ENCODE data around the gene GATB.

Gene GATB

GRCh38 chr4:151718984-151719955, 41.5 kb downstream of the GATB start:
- Histone ChIP-seq H3K36me3 (ENCODE audit: insufficient read depth, low read length) (peaks cover 5% of the 10 kb centered on the region), H2AFZ (ENCODE audit: low read depth, low read length) (no peak overlapping the region), H3K4me3 (ENCODE audit: low read length) (no peak overlapping the region), H3K27me3 (ENCODE audit: insufficient read depth, low read length) (no peaks in the 10 kb centered on the region), H3K4me1 (ENCODE audit: insufficient read depth, low read length) (peaks cover 13% of the 10 kb centered on the region), H3K9me3 (ENCODE audit: low read length) (no peaks in the 10 kb centered on the region)

DNA sequence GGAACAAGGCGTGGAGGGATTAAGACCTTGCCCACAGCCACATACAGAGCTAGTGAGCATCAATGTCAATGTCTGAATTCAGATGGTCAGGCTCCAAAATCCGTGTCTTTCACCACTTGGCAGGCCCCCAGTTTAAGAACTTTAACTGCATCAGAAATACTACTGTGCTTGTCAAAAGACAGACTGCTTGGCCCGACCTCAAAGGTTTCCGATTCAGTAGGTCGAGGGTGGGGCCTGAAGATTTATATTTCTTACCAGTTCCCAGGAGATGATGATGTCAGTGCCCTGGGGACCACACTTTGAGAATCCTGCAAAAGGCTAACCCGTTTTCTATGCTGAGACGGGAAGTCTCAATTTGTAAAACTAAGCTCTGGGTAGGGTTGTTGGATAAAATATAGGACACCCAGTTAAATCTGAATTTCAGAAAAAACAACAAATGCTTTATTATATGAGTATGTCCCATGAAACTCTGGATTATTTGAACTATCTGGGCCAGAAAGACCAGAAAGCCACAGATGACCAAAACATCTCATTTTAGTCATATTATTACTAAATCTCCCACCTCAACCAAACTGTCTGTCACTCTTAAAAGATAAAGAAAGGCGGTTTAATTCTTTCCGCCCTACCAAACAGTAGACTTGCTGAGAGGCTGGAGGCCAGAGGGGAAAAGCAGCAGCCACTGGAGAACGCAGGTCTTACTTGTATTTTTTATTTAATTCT, 42.7 kb downstream of the GATB start:
- Histone ChIP-seq H2AFZ (ENCODE audit: low read depth, low read length) (no peak overlapping the region), H3K9me3 (ENCODE audit: low read length) (no peaks in the 10 kb centered on the region), H3K4me3 (ENCODE audit: low read length) (no peak overlapping the region), H3K36me3 (ENCODE audit: insufficient read depth, low read length) (peaks cover 5% of the 10 kb centered on the region), H3K4me1 (ENCODE audit: insufficient read depth, low read length) (peaks cover 13% of the 10 kb centered on the region), H3K27me3 (ENCODE audit: insufficient read depth, low read length) (no peaks in the 10 kb centered on the region)

GRCh38 chr4:151717314-151717713, 43.5 kb downstream of the GATB start:
- Histone ChIP-seq H2AFZ (ENCODE audit: low read depth, low read length) (no peak overlapping the region), H3K4me1 (ENCODE audit: insufficient read depth, low read length) (peaks cover 13% of the 10 kb centered on the region), H3K9me3 (ENCODE audit: low read length) (no peaks in the 10 kb centered on the region), H3K27me3 (ENCODE audit: insufficient read depth, low read length) (no peaks in the 10 kb centered on the region), H3K36me3 (ENCODE audit: insufficient read depth, low read length) (peaks cover 3% of the 10 kb centered on the region), H3K4me3 (ENCODE audit: low read length) (no peak overlapping the region)

DNA sequence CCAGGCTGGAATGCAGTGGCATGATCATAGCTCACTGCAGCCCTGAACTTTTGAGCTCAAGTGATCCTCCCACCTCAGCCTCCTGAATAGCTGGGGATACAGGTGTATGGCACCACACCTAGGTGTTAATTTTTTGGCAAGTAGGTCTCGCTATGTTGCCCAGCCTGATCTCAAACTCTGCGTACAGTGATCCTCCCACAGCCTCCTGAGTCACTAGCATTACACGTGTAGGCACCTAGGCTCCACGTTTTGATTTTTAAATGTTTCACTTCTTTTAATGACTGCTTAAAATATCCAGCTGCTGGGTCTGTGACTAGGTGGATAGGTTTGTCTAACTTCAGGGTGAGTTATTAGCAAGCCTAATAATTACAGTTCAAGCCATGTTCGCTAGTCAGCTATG, 44.5 kb downstream of the GATB start:
- H3K36me3 ChIP-seq (ENCODE audit: insufficient read depth, low read length), result peaks cover 3% of the 10 kb centered on the region
- H3K4me3 ChIP-seq (ENCODE audit: low read length), result no peak overlapping the region
- peaks cover 13% of the 10 kb centered on the region for H3K4me1 ChIP-seq (ENCODE audit: insufficient read depth, low read length)
- H3K9me3 ChIP-seq (ENCODE audit: low read length), result no peaks in the 10 kb centered on the region
- H2AFZ ChIP-seq (ENCODE audit: low read depth, low read length), result no peak overlapping the region
- H3K27me3 ChIP-seq (ENCODE audit: insufficient read depth, low read length), result no peaks in the 10 kb centered on the region

GRCh38 chr4:151715881-151716280, 44.9 kb downstream of the GATB start:
- no peak overlapping the region for H3K4me3 ChIP-seq (ENCODE audit: low read length)
- peaks cover 13% of the 10 kb centered on the region for H3K4me1 ChIP-seq (ENCODE audit: insufficient read depth, low read length)
- H3K9me3 ChIP-seq (ENCODE audit: low read length), result no peaks in the 10 kb centered on the region
- H2AFZ ChIP-seq (ENCODE audit: low read depth, low read length), result no peak overlapping the region
- H3K36me3 ChIP-seq (ENCODE audit: insufficient read depth, low read length), result peaks cover 3% of the 10 kb centered on the region
- H3K27me3 ChIP-seq (ENCODE audit: insufficient read depth, low read length), result no peaks in the 10 kb centered on the region

DNA sequence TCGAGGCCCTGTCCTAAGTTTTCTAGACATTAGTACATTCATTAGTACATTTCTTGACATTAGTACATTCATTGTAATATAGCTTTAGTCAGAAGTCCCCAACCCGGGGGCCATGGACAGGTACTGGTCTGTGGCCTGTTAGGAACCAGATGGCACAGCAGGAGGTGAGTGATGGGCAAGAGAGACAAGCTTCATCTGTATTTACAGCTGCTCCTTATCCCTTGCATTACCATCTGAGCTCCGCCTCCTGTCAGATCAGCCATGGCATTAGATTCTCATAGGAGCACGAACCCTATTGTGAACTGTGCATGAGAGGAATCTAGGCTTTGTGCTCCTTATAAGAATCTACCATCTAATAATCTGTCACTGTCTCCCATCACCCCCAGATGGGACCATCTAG, 48.0 kb downstream of the GATB start:
- Histone ChIP-seq H3K9me3 (ENCODE audit: low read length) (no peaks in the 10 kb centered on the region), H3K27me3 (ENCODE audit: insufficient read depth, low read length) (no peaks in the 10 kb centered on the region), H2AFZ (ENCODE audit: low read depth, low read length) (no peak overlapping the region), H3K4me3 (ENCODE audit: low read length) (no peak overlapping the region), H3K4me1 (ENCODE audit: insufficient read depth, low read length) (peaks cover 8% of the 10 kb centered on the region), H3K36me3 (ENCODE audit: insufficient read depth, low read length) (peaks cover 6% of the 10 kb centered on the region)

GRCh38 chr4:151711646-151712045, 49.2 kb downstream of the GATB start:
- Histone ChIP-seq H3K4me1 (ENCODE audit: insufficient read depth, low read length) (no peaks in the 10 kb centered on the region), H3K36me3 (ENCODE audit: insufficient read depth, low read length) (peaks cover 7% of the 10 kb centered on the region), H3K9me3 (ENCODE audit: low read length) (no peaks in the 10 kb centered on the region), H3K27me3 (ENCODE audit: insufficient read depth, low read length) (no peaks in the 10 kb centered on the region), H3K4me3 (ENCODE audit: low read length) (no peak overlapping the region), H2AFZ (ENCODE audit: low read depth, low read length) (no peak overlapping the region)

DNA sequence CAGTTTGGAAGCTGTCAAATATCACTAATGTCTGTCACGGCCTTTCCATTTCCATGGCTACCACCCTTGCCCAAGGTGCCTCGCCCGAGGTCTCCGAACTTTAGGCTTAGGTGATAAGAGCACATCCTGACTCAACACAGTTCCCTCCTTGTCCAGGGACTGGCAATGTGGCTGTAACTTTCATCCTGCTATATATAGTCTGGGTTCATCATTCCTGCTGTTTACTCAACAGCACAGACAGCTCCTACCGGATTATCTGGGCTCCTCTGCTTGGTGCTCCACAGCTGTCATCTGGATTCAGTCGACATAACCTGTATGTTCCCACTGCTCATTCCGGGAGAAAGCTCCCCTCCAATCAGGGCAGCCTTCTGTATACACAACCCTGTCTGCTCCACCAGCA, 51.2 kb downstream of the GATB start:
- Histone ChIP-seq H3K4me3 (ENCODE audit: low read length) (no peak overlapping the region), H3K27me3 (ENCODE audit: insufficient read depth, low read length) (no peaks in the 10 kb centered on the region), H3K9me3 (ENCODE audit: low read length) (no peaks in the 10 kb centered on the region), H3K36me3 (ENCODE audit: insufficient read depth, low read length) (peaks cover 6% of the 10 kb centered on the region), H3K4me1 (ENCODE audit: insufficient read depth, low read length) (no peaks in the 10 kb centered on the region), H2AFZ (ENCODE audit: low read depth, low read length) (no peak overlapping the region)

DNA sequence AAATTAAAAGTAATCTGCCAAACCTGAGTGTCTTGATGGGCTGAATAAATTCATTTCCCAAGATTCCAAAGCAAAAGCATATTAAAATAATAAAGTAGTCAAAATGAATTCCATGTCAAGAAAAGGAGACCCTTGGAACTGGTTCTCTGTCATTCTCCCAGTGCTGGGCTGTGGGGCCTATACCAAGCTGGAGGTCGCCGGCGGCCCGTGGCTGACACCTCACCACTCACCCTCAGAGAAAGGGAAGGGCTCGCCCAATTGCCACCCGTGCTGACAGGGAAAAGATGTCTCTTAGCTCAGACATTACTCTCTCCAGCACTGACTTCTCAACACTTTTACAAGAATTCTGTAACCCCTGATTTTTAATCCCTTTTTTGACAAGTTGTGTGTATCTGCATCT, 51.7 kb downstream of the GATB start:
- no peaks in the 10 kb centered on the region for H3K27me3 ChIP-seq (ENCODE audit: insufficient read depth, low read length)
- peaks cover 6% of the 10 kb centered on the region for H3K36me3 ChIP-seq (ENCODE audit: insufficient read depth, low read length)
- H3K4me3 ChIP-seq (ENCODE audit: low read length), result no peak overlapping the region
- H3K9me3 ChIP-seq (ENCODE audit: low read length), result no peaks in the 10 kb centered on the region
- H2AFZ ChIP-seq (ENCODE audit: low read depth, low read length), result no peak overlapping the region
- no peaks in the 10 kb centered on the region for H3K4me1 ChIP-seq (ENCODE audit: insufficient read depth, low read length)

GRCh38 chr4:151708100-151708499, 52.7 kb downstream of the GATB start:
- Histone ChIP-seq H3K4me1 (ENCODE audit: insufficient read depth, low read length) (no peaks in the 10 kb centered on the region), H3K9me3 (ENCODE audit: low read length) (no peaks in the 10 kb centered on the region), H3K36me3 (ENCODE audit: insufficient read depth, low read length) (peaks cover 6% of the 10 kb centered on the region), H3K4me3 (ENCODE audit: low read length) (no peak overlapping the region), H3K27me3 (ENCODE audit: insufficient read depth, low read length) (no peaks in the 10 kb centered on the region), H2AFZ (ENCODE audit: low read depth, low read length) (no peak overlapping the region)

- peaks cover 22% of the 10 kb centered on the region for H3K36me3 ChIP-seq (ENCODE audit: insufficient read depth, low read length)
- no peaks in the 10 kb centered on the region for H3K9me3 ChIP-seq (ENCODE audit: low read length)
Observed at GRCh38 chr4:151703401-151703800, 57.4 kb downstream of the GATB start.

GRCh38 chr4:151702256-151702655, 58.6 kb downstream of the GATB start:
- Histone ChIP-seq H3K4me1 (ENCODE audit: insufficient read depth, low read length) (no peaks in the 10 kb centered on the region), H2AFZ (ENCODE audit: low read depth, low read length) (no peak overlapping the region), H3K27me3 (ENCODE audit: insufficient read depth, low read length) (no peaks in the 10 kb centered on the region), H3K9me3 (ENCODE audit: low read length) (peaks cover under 1% of the 10 kb centered on the region), H3K4me3 (ENCODE audit: low read length) (no peak overlapping the region), H3K36me3 (ENCODE audit: insufficient read depth, low read length) (peaks cover 16% of the 10 kb centered on the region)

More at GRCh38 chr4:151703401-151703800, 57.4 kb downstream of the GATB start:
- Histone ChIP-seq H3K4me1 (ENCODE audit: insufficient read depth, low read length) (no peaks in the 10 kb centered on the region), H2AFZ (ENCODE audit: low read depth, low read length) (no peak overlapping the region), H3K4me3 (ENCODE audit: low read length) (no peak overlapping the region), H3K27me3 (ENCODE audit: insufficient read depth, low read length) (no peaks in the 10 kb centered on the region)

DNA sequence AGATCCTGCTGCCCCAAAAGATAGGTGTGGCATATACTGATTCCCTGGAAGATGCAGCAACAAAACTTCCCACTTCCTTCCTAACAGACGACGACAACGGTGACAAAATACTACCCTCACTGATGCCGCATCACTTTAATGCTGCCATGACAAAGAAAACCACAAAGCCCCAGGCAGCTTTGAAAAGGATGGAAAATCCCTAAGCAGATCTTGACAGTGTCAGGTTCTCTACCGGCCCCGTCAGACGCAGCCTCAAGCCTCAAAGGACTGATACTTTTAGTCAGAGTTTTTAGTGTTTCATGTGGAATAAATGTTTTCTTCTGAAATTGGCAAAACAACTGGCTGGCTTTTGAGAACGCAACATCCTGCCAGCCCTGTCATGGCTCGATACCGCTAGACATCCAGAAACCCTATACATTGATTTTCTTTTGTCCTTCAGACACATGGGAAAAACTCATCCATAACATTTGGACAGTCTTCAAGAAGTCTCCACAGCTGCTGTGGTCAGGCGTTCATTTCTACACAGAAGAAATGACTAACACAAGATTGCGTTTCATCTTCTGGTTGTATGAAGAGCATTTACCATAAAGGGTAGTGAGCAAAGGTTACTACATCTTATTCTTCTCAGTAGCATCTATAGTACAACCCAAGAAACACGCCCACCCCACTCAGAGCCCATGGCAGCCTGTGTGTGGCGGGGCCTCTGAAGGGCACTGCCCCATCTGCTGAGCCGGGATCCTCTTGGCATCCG, 60.1 kb downstream of the GATB start:
- Histone ChIP-seq H3K9me3 (ENCODE audit: low read length) (peaks cover 2% of the 10 kb centered on the region), H3K4me3 (ENCODE audit: low read length) (no peak overlapping the region), H3K27me3 (ENCODE audit: insufficient read depth, low read length) (no peaks in the 10 kb centered on the region), H3K4me1 (ENCODE audit: insufficient read depth, low read length) (no peaks in the 10 kb centered on the region), H2AFZ (ENCODE audit: low read depth, low read length) (no peak overlapping the region), H3K36me3 (ENCODE audit: insufficient read depth, low read length) (peaks cover 16% of the 10 kb centered on the region)

Measured in neuron (in vitro differentiated cells).